HCT116 (cell line): ENCODE data around the gene PRCC. TPM values are rescaled to one million over a fixed set of nuclear protein-coding genes. Genes with fewer than 3 reads are reported as not detected.

Experiments
- ATAC-seq: fragments of 200-7000 bp; cut with Tn5 transposase; 2 replicates; pipeline ENCODE4 v1.9.1; 2020; ENCODE audit warnings: mild to moderate bottlenecking, moderate library complexity
- BruUV-seq: library from RNA; stranded (reverse); fragments of 400-500 nt; replicated peaks from 2 replicates; lab custom pipeline; 2021; lab: Mats Ljungman, UMichigan
- CTCF ChIA-PET: fragments of 300-600 bp; sonication (Branson Sonifier 250); formaldehyde crosslinking; loops from one replicate; lab custom pipeline; 2021; ENCODE audit warnings: antibody characterized with exemption; lab: Charles Lee
- POLR2A ChIA-PET: fragments of 300-600, 350-600 bp; sonication (Branson Sonifier 250); formaldehyde crosslinking; loops from one replicate; lab custom pipeline; 2021; ENCODE audit warnings: antibody characterized with exemption; lab: Charles Lee
- RAD21 ChIA-PET, 2 experiments: fragments of 300-600 bp; sonication (Branson Sonifier 250); formaldehyde crosslinking; loops; one replicate each; lab custom pipeline; 2023; ENCODE audit warnings: low total read pairs in 2 of 2; ENCODE audit not compliant: uncharacterized antibody in 2 of 2, unreplicated experiment in 2 of 2, low non-redundant PET in 1 of 2; lab: Charles Lee
- DNase-seq: peaks from one replicate; pipeline ENCODE4 v3.0.0-alpha.2; 2010; ENCODE audit warnings: low read depth, low spot score
- H2AFZ ChIP-seq: fragments of 200-600 bp; shearing (Covaris generic), sonication (generic); 2 replicates; pipeline ENCODE4 v1.6.1; 2017; ENCODE audit warnings: low read depth, mixed run types, mixed read lengths, antibody characterized with exemption, low read length; ENCODE audit not compliant: poor library complexity, severe bottlenecking
- H3K27ac ChIP-seq: 2 replicates; pipeline ENCODE4 v1.5.1; 2012; ENCODE audit warnings: low read depth, low read length
- H3K27me3 ChIP-seq: fragments of 200-600 bp; sonication (generic); 2 replicates; pipeline ENCODE4 v1.6.1; 2016; ENCODE audit warnings: mixed run types, low read length, mixed read lengths; ENCODE audit not compliant: insufficient read depth
- H3K36me3 ChIP-seq, 2 experiments: fragments of 200-500 bp in 1 of 2; fragments of 200-600 bp in 1 of 2; sonication (Bioruptor generic) in 1 of 2; sonication (generic) in 1 of 2; 2 replicates each; pipeline versions ENCODE4 v1.5.1 to v1.6.1; 2014 to 2016; ENCODE audit warnings: low read length in 2 of 2, inconsistent platforms in 1 of 2, mixed read lengths in 1 of 2, mixed run types in 1 of 2; ENCODE audit not compliant: insufficient read depth in 2 of 2, control insufficient read depth in 1 of 2
- H3K4me1 ChIP-seq, 2 experiments: fragments of 200-600 bp in 1 of 2; sonication (generic) in 1 of 2; 2 replicates each; pipeline versions ENCODE4 v1.5.1 to v1.6.1; 2012 to 2017; ENCODE audit warnings: low read length in 2 of 2, inconsistent platforms in 1 of 2, mild to moderate bottlenecking in 1 of 2, mixed read lengths in 1 of 2, mixed run types in 1 of 2, moderate library complexity in 1 of 2; ENCODE audit not compliant: insufficient read depth in 2 of 2, control insufficient read depth in 1 of 2
- H3K4me2 ChIP-seq: fragments of 200-600 bp; sonication (generic); 2 replicates; pipeline ENCODE4 v1.6.1; 2017; ENCODE audit warnings: mixed run types, low read length, mixed read lengths
- H3K4me3 ChIP-seq, 2 experiments: fragments of 200-600 bp in 1 of 2; sonication (generic) in 1 of 2; replicated peaks in 1 of 2; 2 replicates each; pipeline ENCODE4 v1.5.1; 2011 to 2016; ENCODE audit warnings: low read length in 2 of 2, control low read depth in 1 of 2, low read depth in 1 of 2, mild to moderate bottlenecking in 1 of 2, mixed read lengths in 1 of 2, mixed run types in 1 of 2
- H3K79me2 ChIP-seq: fragments of 200-600 bp; sonication (generic); 2 replicates; pipeline ENCODE4 v1.6.1; 2017; ENCODE audit warnings: mild to moderate bottlenecking, mixed run types, low read length, moderate library complexity, mixed read lengths; ENCODE audit not compliant: insufficient read depth
- H3K9ac ChIP-seq: fragments of 200-600 bp; sonication (generic); 2 replicates; pipeline ENCODE4 v1.6.1; 2016; ENCODE audit warnings: low read length, mixed read lengths
- H3K9me2 ChIP-seq: fragments of 200-600 bp; sonication (generic), shearing (Covaris generic); 2 replicates; pipeline ENCODE4 v1.6.1; 2017; ENCODE audit warnings: mixed run types, mild to moderate bottlenecking, moderate library complexity; ENCODE audit not compliant: insufficient read depth
- H3K9me3 ChIP-seq, 2 experiments: fragments of 200-500 bp in 1 of 2; fragments of 200-600 bp in 1 of 2; sonication (Bioruptor generic) in 1 of 2; sonication (generic) in 1 of 2; 2 replicates each; pipeline ENCODE4 v1.6.1; 2014 to 2017; ENCODE audit warnings: low read length in 2 of 2, mixed read lengths in 2 of 2, inconsistent platforms in 1 of 2, low read depth in 1 of 2, mild to moderate bottlenecking in 1 of 2, mixed run types in 1 of 2, moderate library complexity in 1 of 2; ENCODE audit not compliant: control insufficient read depth in 1 of 2, insufficient read depth in 1 of 2
- H4K20me1 ChIP-seq: fragments of 200-600 bp; sonication (generic), shearing (Covaris generic); 2 replicates; pipeline ENCODE4 v1.6.1; 2017; ENCODE audit warnings: mixed run types, mild to moderate bottlenecking, moderate library complexity; ENCODE audit not compliant: insufficient read depth
- CBX3 ChIP-seq: IDR thresholded peaks from 2 replicates; pipeline ENCODE4 v1.6.1; 2012; ENCODE audit warnings: low read depth
- EGR1 ChIP-seq: IDR thresholded peaks from 2 replicates; pipeline ENCODE4 v1.6.1; 2012; ENCODE audit warnings: low read depth
- ELF1 ChIP-seq: IDR thresholded peaks from 2 replicates; pipeline ENCODE4 v1.6.1; 2012; ENCODE audit warnings: low read depth, borderline replicate concordance
- POLR2AphosphoS5 ChIP-seq: IDR thresholded peaks from 2 replicates; pipeline ENCODE4 v1.6.1; 2011; ENCODE audit warnings: mild to moderate bottlenecking, low read depth, low read length, moderate library complexity
- RAD21 ChIP-seq: IDR thresholded peaks from 2 replicates; pipeline ENCODE4 v1.6.1; 2012; ENCODE audit warnings: low read depth, mild to moderate bottlenecking
- YY1 ChIP-seq: IDR thresholded peaks from 2 replicates; pipeline ENCODE4 v1.6.1; 2011; ENCODE audit warnings: low read length, low read depth, moderate library complexity, mild to moderate bottlenecking; ENCODE audit not compliant: insufficient replicate concordance; ENCODE audit errors: extremely low read depth
- ZFX ChIP-seq: fragments of 450-650 bp; IDR thresholded peaks from 2 replicates; pipeline ENCODE4 v1.6.1; 2017
- intact Hi-C: fragments of 100-400 bp; cut with micrococcal nuclease; formaldehyde crosslinking; loops from 2 replicates; pipeline ENCODE4 v1.10.0; 2022
- total RNA-seq: library from RNA; stranded (reverse); gene quantifications from one replicate; pipeline ENCODE4 v1.2.1, GENCODE V29; 2021; ENCODE audit not compliant: unreplicated experiment

Gene PRCC
- total RNA-seq, 1 experiment from 2014 or later, result 78.1 TPM

- ChIA-PET CTCF (interaction anchor here (1.3 kb wide), 1 partner anchor 115 kb away, joined by 4 read pairs; no protein-coding TSS in a partner anchor), POLR2A (no interaction called here)
- Histone ChIP-seq H3K9me2 (no peaks in the 10 kb centered on the region), H3K9me3 (no peaks in the 10 kb centered on the region), H3K27me3 (no peaks in the 10 kb centered on the region), H3K4me2 (peak overlapping the region; percentile 99), H3K4me1 (peaks cover 15 to 40% of the 10 kb centered on the region in 2 experiments; a peak in 3 of 4 replicates)
- intact Hi-C loops, result no loop called here
- no peak for ATAC-seq
- TF ChIP-seq ZFX (no peak), ELF1 (no peak), CBX3 (no peak), EGR1 (no peak), RAD21 (no peak)
- TF ChIP-seq, all 23 proteins: peak for 0
- H2AFZ ChIP-seq, result no peak overlapping the region
- H3K27ac ChIP-seq, result no peak overlapping the region
- H3K4me3 ChIP-seq, result no peak overlapping the region
- H4K20me1 ChIP-seq, result no peaks in the 10 kb centered on the region
- BruUV-seq, result no TSS peak
- DNase-seq, result no peak
- H3K36me3 ChIP-seq, result no peaks in the 10 kb centered on the region
- H3K79me2 ChIP-seq, result no peaks in the 10 kb centered on the region
- H3K9ac ChIP-seq, result peak overlapping the region; percentile 73; the same call in 1 of the 2 replicates
- RAD21 ChIA-PET, result interaction anchor here in 1 of 2 experiments (1.7 kb wide), 1 partner anchor 26 kb away, joined by 3 read pairs; no protein-coding TSS in a partner anchor
Measured at GRCh38 chr1:156812293-156812990, 45.1 kb downstream of the PRCC start.

GRCh38 chr1:156813298-156813697, 46.0 kb downstream of the PRCC start:
- Histone ChIP-seq H3K4me2 (peak overlapping the region; percentile 99), H3K36me3 (no peaks in the 10 kb centered on the region), H3K27me3 (no peaks in the 10 kb centered on the region), H3K9me2 (no peaks in the 10 kb centered on the region), H2AFZ (peak overlapping the region; percentile 64), H3K9ac (peak overlapping the region; percentile 73), H3K4me1 (peaks cover 15 to 40% of the 10 kb centered on the region in 2 experiments; a peak in 3 of 4 replicates), H4K20me1 (no peaks in the 10 kb centered on the region), H3K27ac (peak overlapping the region; percentile 51; the same call in 1 of the 2 replicates), H3K79me2 (no peaks in the 10 kb centered on the region), H3K9me3 (no peaks in the 10 kb centered on the region), H3K4me3 (peak overlapping the region; percentile 48 to 66)
- ChIA-PET RAD21 (interaction anchor here in 1 of 2 experiments (1.7 kb wide), 1 partner anchor 25 kb away, joined by 3 read pairs; no protein-coding TSS in a partner anchor), CTCF (interaction anchor here (1.0 to 2.0 kb wide), 6 partner anchors 9 to 115 kb away, joined by 3 to 6 read pairs (median 4); no protein-coding TSS in a partner anchor), POLR2A (interaction anchor here (1.1 kb wide), 1 partner anchor 8 kb away, joined by 3 read pairs; no protein-coding TSS in a partner anchor)
- intact Hi-C loops, result no loop called here
- ATAC-seq (no peak), DNase-seq (no peak)
- no TSS peak for BruUV-seq
- TF ChIP-seq POLR2AphosphoS5 (no peak), YY1 (no peak), ELF1 (no peak)
